ENCODE results near the gene PRKAG1.

The PRKAG1 gene

DNA sequence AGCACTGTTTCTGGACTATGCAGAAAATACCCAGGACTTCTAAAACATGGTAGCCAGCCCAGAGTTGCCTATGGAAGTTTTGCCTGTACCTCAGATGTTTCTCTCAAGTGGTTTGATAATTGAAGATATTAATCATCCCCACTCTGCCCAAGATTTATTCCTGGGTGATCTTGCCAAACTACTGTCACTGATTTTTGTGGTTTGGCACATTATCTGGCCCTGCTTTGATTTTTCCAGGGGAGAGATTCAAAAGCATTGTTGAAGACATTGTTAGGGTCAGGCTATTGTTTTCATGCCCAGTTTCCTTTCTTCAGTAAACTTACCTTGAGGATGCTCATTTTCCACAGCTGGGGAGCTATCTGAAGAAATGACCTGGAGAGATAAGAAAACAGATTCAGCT is 5.8 kb downstream of the PRKAG1 start:
- Histone ChIP-seq H3K4me3 (ENCODE audit: severe bottlenecking) (no peak overlapping the region), H3K27me3 (ENCODE audit: insufficient read depth, poor library complexity, severe bottlenecking) (no peaks in the 10 kb centered on the region), H3K27ac (ENCODE audit: poor library complexity, severe bottlenecking) (no peak overlapping the region), H3K9me3 (ENCODE audit: severe bottlenecking) (no peaks in the 10 kb centered on the region), H3K4me1 (ENCODE audit: insufficient read depth, poor library complexity, severe bottlenecking) (peaks cover 5% of the 10 kb centered on the region), H3K36me3 (ENCODE audit: low read depth) (peaks cover 57% of the 10 kb centered on the region)
- DNase-seq (ENCODE audit: low spot score) = no peak
- no peak for TF ChIP-seq CTCF (IDR thresholded peaks at IDR 0.05; ENCODE audit: poor library complexity, severe bottlenecking)
- no peak for ATAC-seq (ENCODE audit: low read depth)

DNA sequence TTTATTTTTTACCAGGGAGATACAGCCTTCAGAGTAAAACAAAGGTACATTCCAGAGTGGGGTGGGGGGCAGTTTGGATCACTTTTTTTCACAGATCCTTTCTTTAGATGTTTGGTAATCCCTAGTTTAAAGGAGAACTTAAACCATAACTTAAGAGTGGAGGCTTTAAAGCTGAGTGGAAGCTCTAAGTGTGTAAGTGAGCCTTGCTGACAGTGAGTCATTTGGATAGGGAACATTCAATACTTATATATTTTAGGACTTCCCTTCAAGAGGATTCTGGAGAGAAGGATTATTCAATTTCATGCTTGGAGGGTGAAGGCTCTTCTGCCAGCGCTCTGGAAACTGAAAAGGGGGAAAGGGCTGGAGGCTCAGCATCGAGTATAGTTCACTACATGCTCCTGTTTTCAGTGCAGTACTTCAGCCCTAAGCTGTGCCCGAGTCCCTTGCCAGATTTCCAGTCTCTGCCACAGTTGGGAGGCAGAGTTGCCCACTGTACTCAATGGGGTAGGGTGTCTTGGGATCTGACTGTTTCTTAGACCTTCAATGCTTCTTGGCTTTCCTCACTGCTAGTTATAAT is 8.4 kb downstream of the PRKAG1 start:
- no peak for ATAC-seq (ENCODE audit: low read depth)
- no peak for DNase-seq (ENCODE audit: low spot score)
- Histone ChIP-seq H3K27ac (ENCODE audit: poor library complexity, severe bottlenecking) (no peak overlapping the region), H3K9me3 (ENCODE audit: severe bottlenecking) (no peaks in the 10 kb centered on the region), H3K4me1 (ENCODE audit: insufficient read depth, poor library complexity, severe bottlenecking) (no peaks in the 10 kb centered on the region), H3K36me3 (ENCODE audit: low read depth) (peaks cover 56% of the 10 kb centered on the region), H3K27me3 (ENCODE audit: insufficient read depth, poor library complexity, severe bottlenecking) (no peaks in the 10 kb centered on the region), H3K4me3 (ENCODE audit: severe bottlenecking) (no peak overlapping the region)
- TF ChIP-seq CTCF (IDR thresholded peaks at IDR 0.05; ENCODE audit: poor library complexity, severe bottlenecking) = no peak

- ATAC-seq (ENCODE audit: low read depth) (no peak), DNase-seq (ENCODE audit: low spot score) (no peak)
- peaks cover 60% of the 10 kb centered on the region for H3K36me3 ChIP-seq (ENCODE audit: low read depth)
- no peaks in the 10 kb centered on the region for H3K4me1 ChIP-seq (ENCODE audit: insufficient read depth, poor library complexity, severe bottlenecking)
- TF ChIP-seq CTCF (IDR thresholded peaks at IDR 0.05; ENCODE audit: poor library complexity, severe bottlenecking) = no peak
- H3K9me3 ChIP-seq (ENCODE audit: severe bottlenecking) = no peaks in the 10 kb centered on the region
- H3K4me3 ChIP-seq (ENCODE audit: severe bottlenecking) = no peak overlapping the region
- H3K27ac ChIP-seq (ENCODE audit: poor library complexity, severe bottlenecking) = no peak overlapping the region
- H3K27me3 ChIP-seq (ENCODE audit: insufficient read depth, poor library complexity, severe bottlenecking) = no peaks in the 10 kb centered on the region
These were observed 9.6 kb downstream of the PRKAG1 start for GRCh38 chr12:49008943-49009342.

GRCh38 chr12:49000346-49000745 is 18.2 kb downstream of the PRKAG1 start:
- Histone ChIP-seq H3K36me3 (ENCODE audit: low read depth) (peaks cover 41% of the 10 kb centered on the region), H3K27ac (ENCODE audit: poor library complexity, severe bottlenecking) (no peak overlapping the region), H3K9me3 (ENCODE audit: severe bottlenecking) (no peaks in the 10 kb centered on the region), H3K27me3 (ENCODE audit: insufficient read depth, poor library complexity, severe bottlenecking) (peaks cover 14% of the 10 kb centered on the region), H3K4me1 (ENCODE audit: insufficient read depth, poor library complexity, severe bottlenecking) (no peaks in the 10 kb centered on the region), H3K4me3 (ENCODE audit: severe bottlenecking) (no peak overlapping the region)
- ATAC-seq (ENCODE audit: low read depth) = no peak
- no peak for DNase-seq (ENCODE audit: low spot score)
- TF ChIP-seq CTCF (IDR thresholded peaks at IDR 0.05; ENCODE audit: poor library complexity, severe bottlenecking) = no peak

GRCh38 chr12:48999371-49000131 is 19.0 kb downstream of the PRKAG1 start, which contains the start of gene DDN:
Gene DDN, minus strand, starts transcription at chr12:48999375. Its CDS starts 88 bp downstream, at chr12:48999287.
- Histone ChIP-seq H3K9me3 (ENCODE audit: severe bottlenecking) (no peaks in the 10 kb centered on the region), H3K4me3 (ENCODE audit: severe bottlenecking) (peak within 1 kb of the TSS; percentile 32), H3K36me3 (ENCODE audit: low read depth) (peaks cover 33% of the 10 kb centered on the region), H3K27ac (ENCODE audit: poor library complexity, severe bottlenecking) (no peak within 1 kb of the TSS), H3K27me3 (ENCODE audit: insufficient read depth, poor library complexity, severe bottlenecking) (peaks cover 14% of the 10 kb centered on the region), H3K4me1 (ENCODE audit: insufficient read depth, poor library complexity, severe bottlenecking) (no peaks in the 10 kb centered on the region)
- ATAC-seq (ENCODE audit: low read depth) = peak; percentile 30; the same call in 2 of the 3 replicates
- DNase-seq (ENCODE audit: low spot score) = no peak
- no peak for TF ChIP-seq CTCF (IDR thresholded peaks at IDR 0.05; ENCODE audit: poor library complexity, severe bottlenecking)
